ENCODE measurements around the gene PROSER3.
"Not testable (repeated sequence)": the region's sequence is repeated elsewhere in the genome, so short reads cannot be mapped to it uniquely, and the experiment has no call there.

The PROSER3 gene

GRCh38 chr19:35722461-35722860 is 35.5 kb upstream of the PROSER3 start:
- DNase-seq (ENCODE audit: low read depth, low spot score) = no peak

DNA sequence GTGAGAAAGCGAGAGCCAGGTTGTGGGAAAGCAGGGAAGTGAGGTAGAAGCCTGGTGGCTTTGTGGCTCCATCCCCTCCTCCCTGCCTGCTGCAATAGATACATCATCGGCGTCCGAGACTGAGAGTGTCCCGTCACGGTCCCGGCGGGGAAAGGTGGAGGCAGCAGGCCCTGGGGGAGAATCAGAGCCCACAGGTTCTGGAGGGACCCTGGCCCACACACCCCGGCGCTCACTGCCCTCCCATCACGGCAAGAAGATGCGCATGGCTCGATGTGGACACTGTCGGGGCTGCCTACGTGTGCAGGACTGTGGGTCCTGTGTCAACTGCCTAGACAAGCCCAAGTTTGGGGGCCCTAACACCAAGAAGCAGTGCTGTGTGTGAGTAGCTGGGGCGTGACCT is 35.1 kb upstream of the PROSER3 start:
- DNase-seq (ENCODE audit: low read depth, low spot score) = no peak

GRCh38 chr19:35723671-35724070 is 34.3 kb upstream of the PROSER3 start:
- no peak for DNase-seq (ENCODE audit: low read depth, low spot score)

DNA sequence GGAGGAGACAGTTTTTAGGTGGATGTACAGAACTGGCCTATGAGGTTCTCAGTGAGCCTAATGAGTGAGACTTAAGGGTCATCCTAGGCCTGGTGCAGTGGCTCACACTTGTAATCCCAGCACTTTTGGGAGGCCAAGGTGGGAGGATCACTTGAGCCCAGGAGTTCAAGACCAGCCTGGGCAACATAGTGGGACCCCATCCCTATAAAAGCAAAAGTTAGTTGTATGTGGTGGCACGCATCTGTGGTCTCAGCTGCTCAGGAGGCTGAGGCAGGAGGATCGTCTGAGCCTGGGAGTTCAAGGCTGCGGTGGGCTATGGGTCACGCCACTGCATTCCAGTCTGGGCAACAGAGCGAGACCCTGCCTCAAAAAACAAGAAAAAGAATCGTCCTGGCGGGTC is 33.8 kb upstream of the PROSER3 start:
- not testable (repeated sequence) for DNase-seq (ENCODE audit: low read depth, low spot score)

GRCh38 chr19:35724560-35724959 is 33.4 kb upstream of the PROSER3 start:
- no peak for DNase-seq (ENCODE audit: low read depth, low spot score)

- DNase-seq (ENCODE audit: low read depth, low spot score) = no peak
Observed at GRCh38 chr19:35725216-35725861, 32.6 kb upstream of the PROSER3 start.

DNA sequence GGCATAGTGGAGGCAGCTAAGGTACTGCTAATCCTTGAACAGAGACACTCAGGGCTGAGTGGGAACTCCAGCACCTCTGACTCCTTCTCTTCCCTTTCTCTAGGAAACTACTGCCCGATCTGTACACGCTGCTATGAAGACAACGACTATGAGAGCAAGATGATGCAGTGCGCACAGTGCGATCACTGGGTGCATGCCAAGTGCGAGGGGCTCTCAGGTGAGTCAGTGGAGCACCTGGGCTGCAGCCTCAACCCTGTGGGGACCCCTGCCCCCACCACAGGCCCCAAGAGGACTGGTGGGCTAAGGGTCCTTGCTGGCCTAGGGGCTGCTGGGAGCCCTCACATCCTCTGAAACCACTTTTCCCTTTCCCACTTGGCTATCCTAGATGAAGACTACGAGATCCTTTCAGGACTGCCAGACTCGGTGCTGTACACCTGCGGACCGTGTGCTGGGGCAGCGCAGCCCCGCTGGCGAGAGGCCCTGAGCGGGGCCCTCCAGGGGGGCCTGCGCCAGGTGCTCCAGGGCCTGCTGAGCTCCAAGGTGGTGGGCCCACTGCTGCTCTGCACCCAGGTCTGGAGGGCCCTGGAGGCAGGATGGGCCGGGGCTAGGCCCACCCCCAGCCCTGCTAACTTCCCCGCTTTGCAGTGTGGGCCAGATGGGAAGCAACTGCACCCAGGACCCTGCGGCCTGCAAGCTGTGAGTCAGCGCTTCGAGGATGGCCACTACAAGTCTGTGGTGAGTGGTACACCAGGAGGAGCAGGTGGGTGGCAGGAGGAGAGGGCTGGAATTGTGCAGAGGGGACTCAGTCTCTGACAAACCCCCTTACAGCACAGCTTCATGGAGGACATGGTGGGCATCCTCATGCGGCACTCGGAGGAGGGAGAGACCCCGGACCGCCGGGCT is 30.7 kb upstream of the PROSER3 start:
- no peak for DNase-seq (ENCODE audit: low read depth, low spot score)

DNA sequence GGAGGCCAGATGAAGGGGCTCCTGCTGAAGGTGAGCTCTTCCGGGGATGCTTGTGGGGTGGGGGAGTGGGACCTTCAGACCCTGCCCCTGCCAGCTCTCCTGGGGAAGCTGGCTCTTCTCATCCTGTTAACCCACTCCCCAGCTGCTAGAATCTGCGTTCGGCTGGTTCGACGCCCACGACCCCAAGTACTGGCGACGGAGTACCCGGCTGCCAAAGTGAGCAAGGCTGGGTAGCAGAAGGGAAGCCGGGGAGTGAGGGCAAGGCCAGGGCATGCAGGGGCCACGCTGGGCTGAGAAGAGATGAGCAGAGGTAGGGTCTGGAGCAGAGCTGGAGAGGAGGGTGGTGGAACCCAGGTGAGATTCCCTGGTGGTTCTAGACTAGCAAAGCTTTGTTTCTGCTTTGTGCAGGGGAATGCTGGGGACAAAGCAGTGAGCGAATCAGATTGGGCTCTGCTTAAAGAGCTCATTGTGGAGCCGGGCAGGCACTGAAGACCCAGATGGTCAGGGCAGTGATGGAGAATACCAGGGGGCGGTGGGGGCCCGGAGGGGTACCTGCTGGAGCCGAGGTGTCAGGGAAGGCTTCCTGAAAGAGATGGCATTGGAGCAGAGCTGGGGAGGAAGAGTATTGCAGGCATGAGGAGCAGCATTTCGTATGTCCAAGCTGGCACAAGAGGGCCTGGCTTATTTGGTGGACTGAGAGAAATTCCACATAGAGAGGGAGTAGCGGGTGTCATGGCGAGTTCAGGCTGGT is 29.8 kb upstream of the PROSER3 start:
- no peak for DNase-seq (ENCODE audit: low read depth, low spot score)

DNA sequence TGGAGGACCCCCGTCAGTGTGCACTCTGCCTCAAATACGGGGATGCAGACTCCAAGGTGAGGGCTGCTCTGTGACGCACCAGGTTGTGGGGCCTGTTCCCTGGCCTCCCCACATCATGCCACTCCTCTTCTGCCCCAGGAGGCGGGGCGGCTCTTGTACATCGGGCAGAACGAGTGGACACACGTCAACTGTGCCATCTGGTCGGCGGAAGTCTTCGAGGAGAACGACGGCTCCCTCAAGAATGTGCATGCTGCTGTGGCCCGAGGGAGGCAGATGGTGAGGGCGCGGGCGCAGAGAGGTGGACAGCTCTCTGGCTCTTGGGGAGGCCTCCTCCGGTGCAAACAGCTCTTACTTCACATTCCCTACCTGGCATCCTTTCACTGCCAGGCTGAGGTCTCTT is 29.0 kb upstream of the PROSER3 start:
- DNase-seq (ENCODE audit: low read depth, low spot score) = no peak

DNA sequence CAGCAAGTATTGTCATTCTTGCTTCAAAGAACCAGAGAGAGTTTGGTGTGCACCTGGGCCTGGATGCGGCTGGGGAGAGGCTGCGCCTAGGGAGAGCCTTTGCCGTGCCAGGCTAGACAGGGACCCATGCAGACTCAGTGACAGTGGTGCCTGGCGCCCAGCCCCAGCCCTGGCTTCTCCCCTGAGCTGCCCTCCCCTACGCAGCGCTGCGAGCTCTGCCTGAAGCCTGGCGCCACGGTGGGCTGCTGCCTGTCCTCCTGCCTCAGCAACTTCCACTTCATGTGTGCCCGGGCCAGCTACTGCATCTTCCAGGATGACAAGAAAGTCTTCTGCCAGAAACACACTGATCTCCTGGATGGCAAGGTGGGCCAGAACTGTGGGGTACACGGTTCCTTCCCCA is 28.2 kb upstream of the PROSER3 start:
- DNase-seq (ENCODE audit: low read depth, low spot score) = no peak

- no peak for DNase-seq (ENCODE audit: low read depth, low spot score)
Observed at GRCh38 chr19:35730326-35730725, 27.6 kb upstream of the PROSER3 start.

- DNase-seq (ENCODE audit: low read depth, low spot score) = no peak
Observed at GRCh38 chr19:35731353-35731752, 26.6 kb upstream of the PROSER3 start.

DNA sequence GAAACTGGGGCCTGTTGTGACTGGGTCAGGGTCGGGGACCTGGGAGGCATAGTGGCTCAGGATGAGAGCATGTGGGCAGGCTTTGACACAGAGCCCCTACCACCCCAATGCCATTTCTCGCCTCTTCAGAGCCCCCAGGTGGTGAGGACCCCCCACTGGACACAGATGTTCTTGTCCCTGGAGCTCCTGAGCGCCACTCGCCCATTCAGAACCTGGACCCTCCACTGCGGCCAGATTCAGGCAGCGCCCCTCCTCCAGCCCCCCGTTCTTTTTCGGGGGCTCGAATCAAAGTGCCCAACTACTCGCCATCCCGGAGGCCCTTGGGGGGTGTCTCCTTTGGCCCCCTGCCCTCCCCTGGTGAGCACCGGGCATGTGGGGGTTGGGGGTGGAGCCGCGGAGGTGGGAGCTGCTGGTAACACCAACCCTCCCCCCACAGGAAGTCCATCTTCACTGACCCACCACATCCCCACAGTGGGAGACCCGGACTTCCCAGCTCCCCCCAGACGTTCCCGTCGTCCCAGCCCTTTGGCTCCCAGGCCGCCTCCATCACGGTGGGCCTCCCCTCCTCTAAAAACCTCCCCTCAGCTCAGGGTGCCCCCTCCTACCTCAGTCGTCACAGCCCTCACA is 26.1 kb upstream of the PROSER3 start:
- DNase-seq (ENCODE audit: low read depth, low spot score) = no peak

GRCh38 chr19:35732540-35733179 is 25.3 kb upstream of the PROSER3 start:
- DNase-seq (ENCODE audit: low read depth, low spot score) = no peak

DNA sequence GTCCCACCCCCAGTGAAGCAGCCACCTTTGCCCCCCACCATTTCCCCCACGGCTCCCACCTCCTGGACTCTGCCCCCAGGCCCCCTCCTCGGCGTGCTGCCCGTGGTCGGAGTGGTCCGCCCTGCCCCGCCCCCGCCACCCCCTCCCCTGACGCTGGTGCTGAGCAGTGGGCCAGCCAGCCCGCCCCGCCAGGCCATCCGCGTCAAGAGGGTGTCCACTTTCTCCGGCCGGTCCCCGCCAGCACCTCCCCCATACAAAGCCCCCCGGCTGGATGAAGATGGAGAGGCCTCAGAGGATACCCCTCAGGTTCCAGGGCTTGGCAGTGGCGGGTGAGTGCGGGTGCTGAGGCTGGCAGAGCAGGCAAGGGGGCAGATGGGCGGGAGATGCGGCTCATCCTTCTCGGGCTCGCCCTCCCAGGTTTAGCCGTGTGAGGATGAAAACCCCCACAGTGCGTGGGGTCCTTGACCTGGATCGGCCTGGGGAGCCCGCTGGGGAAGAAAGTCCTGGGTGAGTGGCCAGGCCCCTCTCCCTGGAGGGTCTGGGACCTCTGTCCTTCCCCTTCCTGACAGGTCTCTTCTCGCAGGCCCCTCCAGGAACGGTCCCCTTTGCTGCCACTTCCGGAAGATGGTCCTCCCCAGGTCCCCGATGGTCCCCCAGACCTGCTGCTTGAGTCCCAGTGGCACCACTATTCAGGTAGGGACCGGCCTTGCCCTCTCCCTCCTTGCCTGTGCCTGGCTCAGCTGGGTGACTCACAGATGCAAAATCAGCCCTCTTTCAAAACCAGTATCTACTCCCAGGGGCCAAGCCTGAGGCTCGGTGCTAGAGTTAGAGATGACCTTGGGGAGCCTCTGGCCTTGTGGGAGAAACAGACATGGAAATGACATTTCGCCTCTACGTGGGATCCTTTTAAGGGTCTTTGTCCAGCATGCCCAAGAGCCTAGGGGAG is 24.5 kb upstream of the PROSER3 start:
- DNase-seq (ENCODE audit: low read depth, low spot score) = no peak

DNA sequence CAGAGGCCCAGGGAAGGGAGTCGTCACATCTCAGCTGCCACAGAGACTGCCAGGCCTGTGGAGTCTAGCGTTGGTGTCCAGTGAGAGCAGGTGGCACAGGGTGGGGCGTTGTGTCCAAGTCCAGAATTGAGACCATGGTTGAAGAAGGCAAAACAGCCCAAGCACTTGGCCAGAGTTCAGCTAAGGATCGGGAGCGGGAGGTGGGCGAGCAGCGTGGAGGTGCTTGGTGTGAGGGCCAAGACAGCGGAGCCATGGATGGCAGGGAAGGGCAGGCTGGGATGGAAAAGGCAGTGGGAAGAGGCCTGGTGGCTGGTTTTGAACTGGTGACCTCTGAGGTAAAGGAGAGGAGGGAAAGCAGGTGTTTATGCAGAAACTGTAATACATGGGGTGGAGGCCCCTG is 23.7 kb upstream of the PROSER3 start:
- DNase-seq (ENCODE audit: low read depth, low spot score) = no peak

DNA sequence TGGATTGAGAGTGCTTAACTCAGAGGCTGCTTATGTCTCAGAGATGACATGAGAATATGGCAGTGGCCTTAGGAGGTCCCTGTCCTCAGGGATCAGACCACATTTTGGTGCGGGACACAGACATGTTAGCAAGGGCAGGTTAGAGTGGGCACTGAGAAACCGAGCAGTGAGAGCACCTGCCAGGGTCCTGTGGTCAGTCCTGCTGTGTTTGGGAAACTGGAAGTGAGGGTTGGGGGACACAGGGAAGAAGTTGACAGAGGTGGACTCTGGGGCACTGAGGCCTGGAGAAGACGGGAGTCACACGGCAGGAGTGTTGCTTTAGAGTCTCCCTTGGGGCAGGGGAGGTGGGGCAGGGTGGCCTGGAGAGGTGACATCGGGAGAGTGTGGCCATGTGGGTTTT is 23.1 kb upstream of the PROSER3 start:
- DNase-seq (ENCODE audit: low read depth, low spot score) = no peak

DNA sequence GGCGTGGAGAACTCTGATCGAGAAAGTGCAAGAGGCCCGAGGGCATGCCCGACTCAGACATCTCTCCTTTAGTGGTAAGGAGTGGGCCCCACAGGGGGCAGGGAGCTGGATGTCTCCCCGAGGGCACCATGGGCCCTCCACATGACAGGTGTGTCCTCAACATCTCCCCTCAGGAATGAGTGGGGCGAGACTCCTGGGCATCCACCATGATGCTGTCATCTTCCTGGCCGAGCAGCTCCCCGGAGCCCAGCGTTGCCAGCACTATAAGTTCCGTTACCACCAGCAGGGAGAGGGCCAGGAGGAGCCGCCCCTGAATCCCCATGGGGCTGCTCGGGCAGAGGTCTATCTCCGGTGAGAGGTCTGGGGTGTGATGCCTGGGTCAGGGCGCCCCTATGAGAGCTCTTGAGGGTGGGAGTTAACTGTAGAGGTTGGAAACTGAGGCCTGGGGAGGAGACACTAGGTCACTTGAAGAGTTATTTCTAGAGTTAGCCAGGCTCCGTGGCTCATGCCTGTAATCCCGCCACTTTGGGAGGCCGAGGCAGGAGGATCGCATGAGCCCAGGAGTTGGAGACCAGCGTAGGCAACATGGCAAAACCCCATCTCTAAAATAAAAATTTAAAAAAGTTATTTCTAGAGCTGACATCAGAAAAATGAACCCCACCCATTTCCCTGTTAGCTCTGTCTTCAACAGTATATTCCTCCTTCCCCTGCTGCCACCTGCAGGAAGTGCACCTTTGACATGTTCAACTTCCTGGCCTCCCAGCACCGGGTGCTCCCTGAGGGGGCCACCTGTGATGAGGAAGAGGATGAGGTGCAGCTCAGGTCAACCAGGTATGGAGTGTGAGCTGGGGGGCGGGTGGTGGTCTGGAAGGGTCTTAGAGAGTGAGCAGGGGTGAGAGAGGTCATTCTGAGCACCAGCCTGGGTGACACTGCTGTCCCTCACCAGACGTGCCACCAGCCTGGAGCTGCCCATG is 20.8 kb upstream of the PROSER3 start:
- DNase-seq (ENCODE audit: low read depth, low spot score) = no peak
